ENCODE data around the gene SFTA2.
"Not testable (repeated sequence)": the region's sequence is repeated elsewhere in the genome, so short reads cannot be mapped to it uniquely, and the experiment has no call there.

GRCh38 chr6:30902196-30902595, 29.8 kb downstream of the SFTA2 start:
- TF ChIP-seq CTCF, POLR2A (IDR thresholded peaks at IDR 0.05): not testable (repeated sequence)
